Measurements from ENCODE around the gene LDB2.

Gene LDB2

GRCh38 chr4:16483540-16483939 is 414.9 kb downstream of the LDB2 start:
- no peak for DNase-seq (ENCODE audit: low spot score)

- no peak for DNase-seq (ENCODE audit: low spot score)
Measured at GRCh38 chr4:16480011-16480410, 418.4 kb downstream of the LDB2 start.

- DNase-seq (ENCODE audit: low spot score), result no peak
Measured at GRCh38 chr4:16472537-16472936, 425.9 kb downstream of the LDB2 start.

- no peak for DNase-seq (ENCODE audit: low spot score)
Measured at GRCh38 chr4:16467061-16467460, 431.4 kb downstream of the LDB2 start.

GRCh38 chr4:16466581-16466980 is 431.9 kb downstream of the LDB2 start:
- no peak for DNase-seq (ENCODE audit: low spot score)

- no peak for DNase-seq (ENCODE audit: low spot score)
Measured at GRCh38 chr4:16464651-16465050, 433.8 kb downstream of the LDB2 start.

GRCh38 chr4:16462656-16463055 is 435.8 kb downstream of the LDB2 start:
- no peak for DNase-seq (ENCODE audit: low spot score)

GRCh38 chr4:16461362-16461761 is 437.1 kb downstream of the LDB2 start:
- no peak for DNase-seq (ENCODE audit: low spot score)

GRCh38 chr4:16457944-16458343 is 440.5 kb downstream of the LDB2 start:
- no peak for DNase-seq (ENCODE audit: low spot score)

All from SW480 (cell line).